ENCODE data around the gene TNNT1.

The TNNT1 gene

GRCh38 chr19:55094456-55095259, 54.3 kb downstream of the TNNT1 start:
- POLR2A ChIA-PET, result interaction anchor here (1.5 kb wide), 1 partner anchor 51 kb away, joined by 3 read pairs; no protein-coding TSS in a partner anchor
- TF ChIP-seq NFRKB (IDR thresholded peaks at IDR 0.05), result no peak
- TF ChIP-seq FOXA1 (IDR thresholded peaks at IDR 0.05), result no peak
- no peak for TF ChIP-seq ZNF384 (IDR thresholded peaks at IDR 0.05)
- no peak for TF ChIP-seq LEF1 (IDR thresholded peaks at IDR 0.05; ENCODE audit: borderline replicate concordance)
- TF ChIP-seq CTBP1 (IDR thresholded peaks at IDR 0.05; ENCODE audit: borderline replicate concordance), result no peak
- TF ChIP-seq PKNOX1 (IDR thresholded peaks at IDR 0.05), result no peak
- TF ChIP-seq HDGF (IDR thresholded peaks at IDR 0.05; ENCODE audit: borderline replicate concordance), result no peak
- TF ChIP-seq TARDBP (IDR thresholded peaks at IDR 0.05), result no peak
- TF ChIP-seq BHLHE40 (IDR thresholded peaks at IDR 0.05; ENCODE audit: borderline replicate concordance), result no peak
- no peak for TF ChIP-seq SP1 (IDR thresholded peaks at IDR 0.05)
- TF ChIP-seq SUZ12 (IDR thresholded peaks at IDR 0.05), result no peak
- no peak for TF ChIP-seq L3MBTL2 (conservative IDR thresholded peaks at IDR 0.05)
- TF ChIP-seq FOXK2 (IDR thresholded peaks at IDR 0.05), result no peak
- TF ChIP-seq ELF4 (IDR thresholded peaks at IDR 0.05), result no peak
- no peak for TF ChIP-seq FOXM1 (IDR thresholded peaks at IDR 0.05; ENCODE audit: borderline replicate concordance)
- TF ChIP-seq ARNT (IDR thresholded peaks at IDR 0.05), result no peak
- CTCF ChIA-PET, result no interaction called here
- no peak for DNase-seq (ENCODE audit: extremely low spot score)

GRCh38 chr19:55092423-55093318, 56.3 kb downstream of the TNNT1 start:
- ChIA-PET CTCF (no interaction called here), POLR2A (no interaction called here)
- no peak for TF ChIP-seq BHLHE40 (IDR thresholded peaks at IDR 0.05; ENCODE audit: borderline replicate concordance)
- no peak for TF ChIP-seq SP1 (IDR thresholded peaks at IDR 0.05)
- no peak for TF ChIP-seq FOXM1 (IDR thresholded peaks at IDR 0.05; ENCODE audit: borderline replicate concordance)
- no peak for TF ChIP-seq ELF4 (IDR thresholded peaks at IDR 0.05)
- TF ChIP-seq NFRKB (IDR thresholded peaks at IDR 0.05), result no peak
- no peak for TF ChIP-seq TARDBP (IDR thresholded peaks at IDR 0.05)
- TF ChIP-seq FOXA1 (IDR thresholded peaks at IDR 0.05), result no peak
- TF ChIP-seq FOXK2 (IDR thresholded peaks at IDR 0.05), result no peak
- no peak for TF ChIP-seq L3MBTL2 (conservative IDR thresholded peaks at IDR 0.05)
- no peak for TF ChIP-seq PKNOX1 (IDR thresholded peaks at IDR 0.05)
- TF ChIP-seq SUZ12 (IDR thresholded peaks at IDR 0.05), result no peak
- TF ChIP-seq ARNT (IDR thresholded peaks at IDR 0.05), result no peak
- TF ChIP-seq ZNF384 (IDR thresholded peaks at IDR 0.05), result no peak
- TF ChIP-seq LEF1 (IDR thresholded peaks at IDR 0.05; ENCODE audit: borderline replicate concordance), result no peak
- TF ChIP-seq HDGF (IDR thresholded peaks at IDR 0.05; ENCODE audit: borderline replicate concordance), result no peak
- TF ChIP-seq CTBP1 (IDR thresholded peaks at IDR 0.05; ENCODE audit: borderline replicate concordance), result no peak
- DNase-seq (ENCODE audit: extremely low spot score), result no peak

- TF ChIP-seq CTBP1 (IDR thresholded peaks at IDR 0.05; ENCODE audit: borderline replicate concordance), result no peak
- no peak for TF ChIP-seq ZNF384 (IDR thresholded peaks at IDR 0.05)
- no peak for TF ChIP-seq FOXA1 (IDR thresholded peaks at IDR 0.05)
- no peak for TF ChIP-seq LEF1 (IDR thresholded peaks at IDR 0.05; ENCODE audit: borderline replicate concordance)
- TF ChIP-seq FOXK2 (IDR thresholded peaks at IDR 0.05), result no peak
- no peak for TF ChIP-seq ELF4 (IDR thresholded peaks at IDR 0.05)
- no peak for TF ChIP-seq TARDBP (IDR thresholded peaks at IDR 0.05)
- no peak for TF ChIP-seq ARNT (IDR thresholded peaks at IDR 0.05)
- no peak for TF ChIP-seq NFRKB (IDR thresholded peaks at IDR 0.05)
- no peak for TF ChIP-seq HDGF (IDR thresholded peaks at IDR 0.05; ENCODE audit: borderline replicate concordance)
- TF ChIP-seq PKNOX1 (IDR thresholded peaks at IDR 0.05), result no peak
- TF ChIP-seq L3MBTL2 (conservative IDR thresholded peaks at IDR 0.05), result no peak
- no peak for TF ChIP-seq SUZ12 (IDR thresholded peaks at IDR 0.05)
- TF ChIP-seq SP1 (IDR thresholded peaks at IDR 0.05), result no peak
- TF ChIP-seq FOXM1 (IDR thresholded peaks at IDR 0.05; ENCODE audit: borderline replicate concordance), result no peak
- no peak for DNase-seq (ENCODE audit: extremely low spot score)
- CTCF ChIA-PET, result no interaction called here
- POLR2A ChIA-PET, result no interaction called here
These were observed 57.1 kb downstream of the TNNT1 start for GRCh38 chr19:55091955-55092354.

GRCh38 chr19:55091126-55091910, 57.7 kb downstream of the TNNT1 start:
- TF ChIP-seq FOXM1 (IDR thresholded peaks at IDR 0.05; ENCODE audit: borderline replicate concordance) (no peak), ZNF384 (IDR thresholded peaks at IDR 0.05) (no peak), ELF4 (IDR thresholded peaks at IDR 0.05) (no peak), CTBP1 (IDR thresholded peaks at IDR 0.05; ENCODE audit: borderline replicate concordance) (no peak), SUZ12 (IDR thresholded peaks at IDR 0.05) (no peak)
- ChIA-PET POLR2A (no interaction called here), CTCF (no interaction called here)
- DNase-seq (ENCODE audit: extremely low spot score), result no peak

GRCh38 chr19:55090564-55090963, 58.4 kb downstream of the TNNT1 start:
- POLR2A ChIA-PET, result interaction anchor here (2.1 kb wide), 1 partner anchor 11 kb away, joined by 16 read pairs; no protein-coding TSS in a partner anchor
- CTCF ChIA-PET, result no interaction called here
- no peak for TF ChIP-seq NFRKB (IDR thresholded peaks at IDR 0.05)
- no peak for TF ChIP-seq ZNF384 (IDR thresholded peaks at IDR 0.05)
- no peak for TF ChIP-seq ELF4 (IDR thresholded peaks at IDR 0.05)
- no peak for TF ChIP-seq FOXM1 (IDR thresholded peaks at IDR 0.05; ENCODE audit: borderline replicate concordance)
- TF ChIP-seq FOXK2 (IDR thresholded peaks at IDR 0.05), result no peak
- no peak for TF ChIP-seq PKNOX1 (IDR thresholded peaks at IDR 0.05)
- TF ChIP-seq TARDBP (IDR thresholded peaks at IDR 0.05), result no peak
- no peak for TF ChIP-seq SP1 (IDR thresholded peaks at IDR 0.05)
- TF ChIP-seq FOXA1 (IDR thresholded peaks at IDR 0.05), result no peak
- TF ChIP-seq CTBP1 (IDR thresholded peaks at IDR 0.05; ENCODE audit: borderline replicate concordance), result no peak
- no peak for TF ChIP-seq ARNT (IDR thresholded peaks at IDR 0.05)
- no peak for TF ChIP-seq LEF1 (IDR thresholded peaks at IDR 0.05; ENCODE audit: borderline replicate concordance)
- TF ChIP-seq HDGF (IDR thresholded peaks at IDR 0.05; ENCODE audit: borderline replicate concordance), result no peak
- no peak for TF ChIP-seq L3MBTL2 (conservative IDR thresholded peaks at IDR 0.05)
- no peak for TF ChIP-seq BHLHE40 (IDR thresholded peaks at IDR 0.05; ENCODE audit: borderline replicate concordance)
- no peak for TF ChIP-seq SUZ12 (IDR thresholded peaks at IDR 0.05)
- DNase-seq (ENCODE audit: extremely low spot score), result no peak
